HepG2 (cell line): ENCODE measurements around the gene TNP2. TPM values are rescaled to one million over a fixed set of nuclear protein-coding genes. Genes with fewer than 3 reads are reported as not detected.

ENCODE experiments used
- ADNP ChIP-seq: sonication (generic); formaldehyde crosslinking; IDR thresholded peaks from 2 replicates; pipeline ENCODE4 v1.4.0; 2020; ENCODE audit warnings: missing genetic modification reagents
- BRD4 ChIP-seq: sonication (generic); formaldehyde crosslinking; IDR thresholded peaks from 2 replicates; pipeline ENCODE4 v1.4.0; 2020; ENCODE audit warnings: missing genetic modification reagents
- FOSL2 ChIP-seq: sonication (generic); formaldehyde crosslinking; IDR thresholded peaks from 2 replicates; pipeline ENCODE4 v1.4.0; 2020; ENCODE audit warnings: missing genetic modification reagents
- ZBTB46 ChIP-seq: sonication (generic); formaldehyde crosslinking; IDR thresholded peaks from 2 replicates; pipeline ENCODE4 v1.4.0; 2020; ENCODE audit warnings: mild to moderate bottlenecking, missing genetic modification reagents, borderline replicate concordance
- ZMYM3 ChIP-seq: sonication (generic); formaldehyde crosslinking; IDR thresholded peaks from 2 replicates; pipeline ENCODE4 v1.5.1; 2020; ENCODE audit warnings: mild to moderate bottlenecking, missing genetic modification reagents
- ZNF3 ChIP-seq: IDR thresholded peaks from 2 replicates; pipeline ENCODE4 v1.7.0; 2017; ENCODE audit warnings: inconsistent platforms
- ZNF687 ChIP-seq: sonication (generic); formaldehyde crosslinking; IDR thresholded peaks from 2 replicates; pipeline ENCODE4 v1.5.1; 2020; ENCODE audit warnings: mild to moderate bottlenecking, missing genetic modification reagents, moderate library complexity
- polyA plus RNA-seq, 8 experiments: library from polyadenylated mRNA; depleted of rRNA in 3 of 8; stranded (reverse) in 7 of 8; unstranded in 1 of 8; fragments of >200 nt; fragmentation: Illumina TruSeq in 4 of 8; extraction: Trizol in 4 of 8; gene quantifications; 2 replicates each; pipeline versions ENCODE4 v1.2.1 to v1.2.3, GENCODE V29; 2011 to 2016; ENCODE audit warnings: low read depth in 4 of 8, missing spikeins in 1 of 8, mixed read lengths in 1 of 8; ENCODE audit not compliant: insufficient read depth in 1 of 8
- total RNA-seq, 5 experiments: library from RNA; depleted of rRNA; stranded (reverse); fragments of >200 nt; fragmentation: Illumina TruSeq; extraction: Trizol; gene quantifications; 2 replicates each; pipeline ENCODE4 v1.2.3, GENCODE V29; 2016; ENCODE audit warnings: low read depth in 1 of 5
- TF ChIP-seq, protein P1 (sequence below): sonication (generic); formaldehyde crosslinking; IDR thresholded peaks from 2 replicates; pipeline ENCODE4 v1.4.0; 2020; ENCODE audit warnings: mild to moderate bottlenecking, missing genetic modification reagents, borderline replicate concordance
- TF ChIP-seq, protein P2 (sequence below): sonication (generic); formaldehyde crosslinking; IDR thresholded peaks from 2 replicates; pipeline ENCODE4 v1.4.0; 2020; ENCODE audit warnings: missing genetic modification reagents
- TF ChIP-seq, protein P3 (sequence below): sonication (generic); formaldehyde crosslinking; IDR thresholded peaks from 2 replicates; pipeline ENCODE4 v1.5.0; 2020; ENCODE audit warnings: missing genetic modification reagents, mild to moderate bottlenecking, borderline replicate concordance

TNP2 gene
- total and polyA plus RNA-seq, 2 of the 13 experiments (the other 11 are each of a cell fraction or from before 2014, with no cell fraction given) = not detected

DNA sequence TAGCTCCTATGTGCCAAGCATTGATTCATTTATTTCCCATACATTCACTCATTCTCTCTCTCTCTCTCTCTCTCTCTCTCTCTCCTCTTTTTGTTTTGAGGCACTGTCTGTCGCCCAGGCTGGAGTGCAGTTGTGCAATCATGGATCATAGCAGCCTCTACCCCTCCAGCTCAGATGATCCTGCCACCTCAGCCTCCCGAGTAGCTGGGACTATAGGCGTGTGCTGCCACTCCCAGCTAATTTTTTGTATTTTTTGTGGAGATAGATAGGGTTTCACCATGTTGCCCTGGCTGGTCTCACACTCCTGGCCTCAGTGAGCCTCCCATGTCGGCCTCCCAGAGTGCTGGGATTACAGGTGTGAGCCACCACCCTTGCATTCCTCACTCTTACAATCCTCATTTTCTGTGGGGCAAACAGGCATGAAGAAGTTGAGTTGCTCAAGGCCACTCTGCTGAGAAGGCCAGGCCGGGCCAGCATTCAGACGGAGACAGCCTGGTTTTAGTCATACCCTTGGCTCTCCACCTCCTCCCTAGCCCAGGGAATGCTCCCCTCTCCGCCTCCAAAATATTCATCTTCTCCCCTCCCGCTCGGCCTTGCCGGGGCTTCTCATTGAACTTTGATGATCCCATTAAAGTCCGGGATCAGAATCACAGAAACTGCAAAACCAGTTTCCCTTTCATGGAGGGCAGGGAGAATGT, 7.9 kb upstream of the TNP2 start (continued):
- TF ChIP-seq, protein P1, sequence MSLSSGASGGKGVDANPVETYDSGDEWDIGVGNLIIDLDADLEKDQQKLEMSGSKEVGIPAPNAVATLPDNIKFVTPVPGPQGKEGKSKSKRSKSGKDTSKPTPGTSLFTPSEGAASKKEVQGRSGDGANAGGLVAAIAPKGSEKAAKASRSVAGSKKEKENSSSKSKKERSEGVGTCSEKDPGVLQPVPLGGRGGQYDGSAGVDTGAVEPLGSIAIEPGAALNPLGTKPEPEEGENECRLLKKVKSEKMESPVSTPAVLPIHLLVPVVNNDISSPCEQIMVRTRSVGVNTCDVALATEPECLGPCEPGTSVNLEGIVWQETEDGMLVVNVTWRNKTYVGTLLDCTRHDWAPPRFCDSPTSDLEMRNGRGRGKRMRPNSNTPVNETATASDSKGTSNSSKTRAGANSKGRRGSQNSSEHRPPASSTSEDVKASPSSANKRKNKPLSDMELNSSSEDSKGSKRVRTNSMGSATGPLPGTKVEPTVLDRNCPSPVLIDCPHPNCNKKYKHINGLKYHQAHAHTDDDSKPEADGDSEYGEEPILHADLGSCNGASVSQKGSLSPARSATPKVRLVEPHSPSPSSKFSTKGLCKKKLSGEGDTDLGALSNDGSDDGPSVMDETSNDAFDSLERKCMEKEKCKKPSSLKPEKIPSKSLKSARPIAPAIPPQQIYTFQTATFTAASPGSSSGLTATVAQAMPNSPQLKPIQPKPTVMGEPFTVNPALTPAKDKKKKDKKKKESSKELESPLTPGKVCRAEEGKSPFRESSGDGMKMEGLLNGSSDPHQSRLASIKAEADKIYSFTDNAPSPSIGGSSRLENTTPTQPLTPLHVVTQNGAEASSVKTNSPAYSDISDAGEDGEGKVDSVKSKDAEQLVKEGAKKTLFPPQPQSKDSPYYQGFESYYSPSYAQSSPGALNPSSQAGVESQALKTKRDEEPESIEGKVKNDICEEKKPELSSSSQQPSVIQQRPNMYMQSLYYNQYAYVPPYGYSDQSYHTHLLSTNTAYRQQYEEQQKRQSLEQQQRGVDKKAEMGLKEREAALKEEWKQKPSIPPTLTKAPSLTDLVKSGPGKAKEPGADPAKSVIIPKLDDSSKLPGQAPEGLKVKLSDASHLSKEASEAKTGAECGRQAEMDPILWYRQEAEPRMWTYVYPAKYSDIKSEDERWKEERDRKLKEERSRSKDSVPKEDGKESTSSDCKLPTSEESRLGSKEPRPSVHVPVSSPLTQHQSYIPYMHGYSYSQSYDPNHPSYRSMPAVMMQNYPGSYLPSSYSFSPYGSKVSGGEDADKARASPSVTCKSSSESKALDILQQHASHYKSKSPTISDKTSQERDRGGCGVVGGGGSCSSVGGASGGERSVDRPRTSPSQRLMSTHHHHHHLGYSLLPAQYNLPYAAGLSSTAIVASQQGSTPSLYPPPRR (CRISPR knock-in tag) = peak; percentile 46; the same call in 1 of the 2 replicates
- peak; percentile 42 for TF ChIP-seq FOSL2 (CRISPR knock-in tag)
- TF ChIP-seq BRD4 = peak; percentile 52; the same call in 1 of the 2 replicates
- TF ChIP-seq ZNF3 = peak; percentile 56; the same call in 1 of the 2 replicates
- 0 out of 2 replicates have a peak, but pooled peaks have one; percentile 34 for TF ChIP-seq ZBTB46 (CRISPR knock-in tag)
- TF ChIP-seq, protein P2, sequence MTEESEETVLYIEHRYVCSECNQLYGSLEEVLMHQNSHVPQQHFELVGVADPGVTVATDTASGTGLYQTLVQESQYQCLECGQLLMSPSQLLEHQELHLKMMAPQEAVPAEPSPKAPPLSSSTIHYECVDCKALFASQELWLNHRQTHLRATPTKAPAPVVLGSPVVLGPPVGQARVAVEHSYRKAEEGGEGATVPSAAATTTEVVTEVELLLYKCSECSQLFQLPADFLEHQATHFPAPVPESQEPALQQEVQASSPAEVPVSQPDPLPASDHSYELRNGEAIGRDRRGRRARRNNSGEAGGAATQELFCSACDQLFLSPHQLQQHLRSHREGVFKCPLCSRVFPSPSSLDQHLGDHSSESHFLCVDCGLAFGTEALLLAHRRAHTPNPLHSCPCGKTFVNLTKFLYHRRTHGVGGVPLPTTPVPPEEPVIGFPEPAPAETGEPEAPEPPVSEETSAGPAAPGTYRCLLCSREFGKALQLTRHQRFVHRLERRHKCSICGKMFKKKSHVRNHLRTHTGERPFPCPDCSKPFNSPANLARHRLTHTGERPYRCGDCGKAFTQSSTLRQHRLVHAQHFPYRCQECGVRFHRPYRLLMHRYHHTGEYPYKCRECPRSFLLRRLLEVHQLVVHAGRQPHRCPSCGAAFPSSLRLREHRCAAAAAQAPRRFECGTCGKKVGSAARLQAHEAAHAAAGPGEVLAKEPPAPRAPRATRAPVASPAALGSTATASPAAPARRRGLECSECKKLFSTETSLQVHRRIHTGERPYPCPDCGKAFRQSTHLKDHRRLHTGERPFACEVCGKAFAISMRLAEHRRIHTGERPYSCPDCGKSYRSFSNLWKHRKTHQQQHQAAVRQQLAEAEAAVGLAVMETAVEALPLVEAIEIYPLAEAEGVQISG = 0 out of 2 replicates have a peak, but pooled peaks have one; percentile 11
- TF ChIP-seq ADNP = 0 out of 2 replicates have a peak, but pooled peaks have one; percentile 17
- TF ChIP-seq, protein P3, sequence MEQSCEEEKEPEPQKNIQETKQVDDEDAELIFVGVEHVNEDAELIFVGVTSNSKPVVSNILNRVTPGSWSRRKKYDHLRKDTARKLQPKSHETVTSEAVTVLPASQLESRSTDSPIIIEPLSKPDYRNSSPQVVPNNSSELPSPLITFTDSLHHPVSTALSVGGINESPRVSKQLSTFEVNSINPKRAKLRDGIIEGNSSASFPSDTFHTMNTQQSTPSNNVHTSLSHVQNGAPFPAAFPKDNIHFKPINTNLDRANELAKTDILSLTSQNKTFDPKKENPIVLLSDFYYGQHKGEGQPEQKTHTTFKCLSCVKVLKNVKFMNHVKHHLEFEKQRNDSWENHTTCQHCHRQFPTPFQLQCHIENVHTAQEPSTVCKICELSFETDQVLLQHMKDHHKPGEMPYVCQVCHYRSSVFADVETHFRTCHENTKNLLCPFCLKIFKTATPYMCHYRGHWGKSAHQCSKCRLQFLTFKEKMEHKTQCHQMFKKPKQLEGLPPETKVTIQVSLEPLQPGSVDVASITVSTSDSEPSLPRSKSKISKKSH (CRISPR knock-in tag) = peak; percentile 81; the same call in 1 of the 2 replicates
- peak; percentile 60 for TF ChIP-seq ZMYM3
- peak; percentile 51 for TF ChIP-seq ZNF687 (CRISPR knock-in tag)
